Stimulated activated CD8-positive, alpha-beta memory T cell treated with anti-CD3 and anti-CD28 coated beads, Interleukin-15, amount 100 ng/mL, for 48 hours (primary cell): ENCODE measurements around the gene POU3F3.

Experiments used
- DNase-seq, 2 donors: peaks; one replicate each; pipeline ENCODE4 v3.0.0-alpha.2; 2020; ENCODE audit warnings: low read depth in 2 of 2

POU3F3 gene

GRCh38 chr2:104860451-104860790 is 6.5 kb downstream of the POU3F3 start:
- DNase-seq = no peak

- DNase-seq = no peak
Measured at GRCh38 chr2:104861351-104862057, 7.6 kb downstream of the POU3F3 start.

GRCh38 chr2:104862058-104862941 is 8.4 kb downstream of the POU3F3 start:
- DNase-seq = no peak

- DNase-seq = no peak
Measured at GRCh38 chr2:104863146-104863467, 9.2 kb downstream of the POU3F3 start.

- no peak for DNase-seq
Measured at GRCh38 chr2:104863468-104864279, 9.8 kb downstream of the POU3F3 start.

GRCh38 chr2:104864280-104865095 is 10.6 kb downstream of the POU3F3 start:
- DNase-seq = no peak

GRCh38 chr2:104865096-104865470 is 11.2 kb downstream of the POU3F3 start:
- no peak for DNase-seq

- DNase-seq = no peak
Measured at GRCh38 chr2:104866122-104866864, 12.4 kb downstream of the POU3F3 start.

- DNase-seq = no peak
Measured at GRCh38 chr2:104866883-104867812, 13.2 kb downstream of the POU3F3 start.

GRCh38 chr2:104867813-104868504 is 14.0 kb downstream of the POU3F3 start:
- DNase-seq = no peak

- DNase-seq = no peak
Measured at GRCh38 chr2:104868505-104868866, 14.6 kb downstream of the POU3F3 start.

GRCh38 chr2:104870100-104870975 is 16.4 kb downstream of the POU3F3 start:
- DNase-seq = no peak

GRCh38 chr2:104871649-104871971 is 17.7 kb downstream of the POU3F3 start:
- DNase-seq = no peak

GRCh38 chr2:104871972-104872865 is 18.3 kb downstream of the POU3F3 start:
- no peak for DNase-seq

GRCh38 chr2:104872866-104873688 is 19.2 kb downstream of the POU3F3 start:
- DNase-seq = peak in 1 of 2 donors; percentile 27

GRCh38 chr2:104873689-104874054 is 19.8 kb downstream of the POU3F3 start:
- no peak for DNase-seq

- no peak for DNase-seq
Measured at GRCh38 chr2:104874230-104874629, 20.3 kb downstream of the POU3F3 start.
